PC-3 (cell line): ENCODE results near the gene MLLT3. TPM values are rescaled to one million over a fixed set of nuclear protein-coding genes. Genes with fewer than 3 reads are reported as not detected.

Experiments used
- ATAC-seq: fragments of 200-7000 bp; cut with Tn5 transposase; 2 replicates; pipeline ENCODE4 v1.9.1; 2020; ENCODE audit warnings: mild to moderate bottlenecking, moderate library complexity
- BruUV-seq: library from RNA; stranded (reverse); fragments of 400-500 nt; replicated peaks from 2 replicates; lab custom pipeline; 2021; lab: Mats Ljungman, UMichigan
- CTCF ChIA-PET: fragments of 300-600 bp; sonication (Branson Sonifier 250); formaldehyde crosslinking; loops from one replicate; lab custom pipeline; 2022; ENCODE audit warnings: antibody characterized with exemption; lab: Charles Lee
- POLR2A ChIA-PET: fragments of 300-600 bp; sonication (Branson Sonifier 250); formaldehyde crosslinking; loops from one replicate; lab custom pipeline; 2022; ENCODE audit warnings: antibody characterized with exemption; ENCODE audit not compliant: unreplicated experiment; lab: Charles Lee
- DNase-seq: peaks from one replicate; pipeline ENCODE4 v3.0.0-alpha.2; 2015
- H2AFZ ChIP-seq: fragments of 300-600 bp; sonication (generic); 2 replicates; pipeline ENCODE4 v1.6.0; 2016; ENCODE audit warnings: antibody characterized with exemption, low read length
- H3F3A ChIP-seq: fragments of 300-600 bp; sonication (generic); one replicate; pipeline ENCODE4 v1.6.0; 2017; ENCODE audit warnings: antibody characterized with exemption, low read length, control low read depth, mild to moderate bottlenecking; ENCODE audit not compliant: unreplicated experiment
- H3K27ac ChIP-seq: fragments of 300-600 bp; sonication (generic); 2 replicates; pipeline ENCODE4 v1.5.1; 2016; ENCODE audit warnings: mild to moderate bottlenecking, low read length
- H3K27me3 ChIP-seq: fragments of 300-600 bp; sonication (generic); 2 replicates; pipeline ENCODE4 v1.6.1; 2016; ENCODE audit warnings: low read length, mixed read lengths
- H3K36me3 ChIP-seq: fragments of 300-600 bp; sonication (generic); 2 replicates; pipeline ENCODE4 v1.6.1; 2016; ENCODE audit warnings: low read depth, mixed run types, low read length, mixed read lengths
- H3K4me1 ChIP-seq: fragments of 300-600 bp; sonication (generic); 2 replicates; pipeline ENCODE4 v1.5.1; 2016; ENCODE audit warnings: low read length; ENCODE audit not compliant: insufficient read depth
- H3K4me2 ChIP-seq: fragments of 300-600 bp; sonication (generic); 2 replicates; pipeline ENCODE4 v1.6.0; 2016; ENCODE audit warnings: low read length
- H3K4me3 ChIP-seq: fragments of 300-600 bp; sonication (generic); 2 replicates; pipeline ENCODE4 v1.5.1; 2016; ENCODE audit warnings: mild to moderate bottlenecking, low read length, mixed read lengths
- H3K79me2 ChIP-seq: fragments of 300-600 bp; sonication (generic); 2 replicates; pipeline ENCODE4 v1.6.1; 2017; ENCODE audit warnings: low read length, mixed read lengths
- H3K9ac ChIP-seq: fragments of 300-600 bp; sonication (generic); 2 replicates; pipeline ENCODE4 v1.6.0; 2016; ENCODE audit warnings: mild to moderate bottlenecking, low read length
- H3K9me2 ChIP-seq: fragments of 300-600 bp; sonication (generic); replicated peaks from 2 replicates; pipeline ENCODE4 v1.6.1; 2016; ENCODE audit warnings: mixed run types, low read length, mixed read lengths
- H3K9me3 ChIP-seq: fragments of 300-600 bp; sonication (generic); 2 replicates; pipeline ENCODE4 v1.6.1; 2016; ENCODE audit warnings: low read length, mixed read lengths
- H4K20me1 ChIP-seq: fragments of 300-600 bp; sonication (generic); 2 replicates; pipeline ENCODE4 v1.6.1; 2016; ENCODE audit warnings: low read length, mixed read lengths
- EZH2 ChIP-seq: fragments of 300-600 bp; sonication (generic); IDR thresholded peaks from one replicate; pipeline ENCODE4 v1.6.1; 2017; ENCODE audit warnings: antibody characterized with exemption, mild to moderate bottlenecking, low read length; ENCODE audit not compliant: unreplicated experiment
- EZH2phosphoT487 ChIP-seq: fragments of 300-600 bp; sonication (generic); IDR thresholded peaks from 2 replicates; pipeline ENCODE4 v1.6.1; 2018; ENCODE audit warnings: mild to moderate bottlenecking, antibody characterized with exemption, low read length, borderline replicate concordance
- intact Hi-C: fragments of 100-400 bp; cut with micrococcal nuclease; formaldehyde crosslinking; loops from 2 replicates; pipeline ENCODE4 v1.9.0; 2023
- total RNA-seq: library from RNA; depleted of rRNA; stranded (reverse); fragments of >200 nt; gene quantifications from 2 replicates; pipeline ENCODE4 v1.2.3, GENCODE V29; 2014
- TF ChIP-seq, protein P1 (sequence below): fragments of 300-600 bp; sonication (generic); conservative IDR thresholded peaks from 2 replicates; pipeline ENCODE4 v1.5.1; 2017; ENCODE audit warnings: antibody characterized with exemption, low read depth, mild to moderate bottlenecking, low read length

The MLLT3 gene
- total RNA-seq, 1 experiment from 2014 or later: 7.1 TPM

DNA sequence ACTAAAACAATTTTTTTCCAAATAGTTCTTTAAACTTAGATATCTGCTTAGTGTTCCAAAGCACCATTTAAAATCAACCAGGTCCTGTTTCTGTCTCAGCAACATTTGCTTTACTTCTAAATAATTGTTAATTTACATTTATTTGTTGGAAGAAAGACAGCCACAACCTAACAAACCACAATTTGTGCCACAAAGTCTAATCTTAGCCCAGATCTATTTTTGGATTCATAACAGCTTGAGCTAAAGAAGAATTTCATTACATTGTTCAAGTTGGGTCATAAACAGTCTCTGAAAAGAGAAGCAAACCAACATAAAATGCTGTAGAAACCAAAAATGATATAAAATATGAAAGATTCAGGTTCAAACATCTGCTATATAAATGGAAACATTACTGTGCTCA lies 24.4 kb downstream of the MLLT3 start:
- H3F3A ChIP-seq: no peaks in the 10 kb centered on the region
- no peaks in the 10 kb centered on the region for H3K9me2 ChIP-seq
- ChIA-PET POLR2A (interaction anchor here (0.6 kb wide), 1 partner anchor 153 kb away, joined by 4 read pairs; no protein-coding TSS in a partner anchor), CTCF (no interaction called here)
- H3K9ac ChIP-seq: no peak overlapping the region
- no peaks in the 10 kb centered on the region for H3K79me2 ChIP-seq
- no peak overlapping the region for H3K4me2 ChIP-seq
- TF ChIP-seq EZH2phosphoT487 (no peak), EZH2 (no peak)
- TF ChIP-seq, protein P1, sequence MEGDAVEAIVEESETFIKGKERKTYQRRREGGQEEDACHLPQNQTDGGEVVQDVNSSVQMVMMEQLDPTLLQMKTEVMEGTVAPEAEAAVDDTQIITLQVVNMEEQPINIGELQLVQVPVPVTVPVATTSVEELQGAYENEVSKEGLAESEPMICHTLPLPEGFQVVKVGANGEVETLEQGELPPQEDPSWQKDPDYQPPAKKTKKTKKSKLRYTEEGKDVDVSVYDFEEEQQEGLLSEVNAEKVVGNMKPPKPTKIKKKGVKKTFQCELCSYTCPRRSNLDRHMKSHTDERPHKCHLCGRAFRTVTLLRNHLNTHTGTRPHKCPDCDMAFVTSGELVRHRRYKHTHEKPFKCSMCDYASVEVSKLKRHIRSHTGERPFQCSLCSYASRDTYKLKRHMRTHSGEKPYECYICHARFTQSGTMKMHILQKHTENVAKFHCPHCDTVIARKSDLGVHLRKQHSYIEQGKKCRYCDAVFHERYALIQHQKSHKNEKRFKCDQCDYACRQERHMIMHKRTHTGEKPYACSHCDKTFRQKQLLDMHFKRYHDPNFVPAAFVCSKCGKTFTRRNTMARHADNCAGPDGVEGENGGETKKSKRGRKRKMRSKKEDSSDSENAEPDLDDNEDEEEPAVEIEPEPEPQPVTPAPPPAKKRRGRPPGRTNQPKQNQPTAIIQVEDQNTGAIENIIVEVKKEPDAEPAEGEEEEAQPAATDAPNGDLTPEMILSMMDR: no peak
- H3K4me3 ChIP-seq: no peak overlapping the region
- H3K36me3 ChIP-seq: no peaks in the 10 kb centered on the region
- H2AFZ ChIP-seq: no peak overlapping the region
- H3K9me3 ChIP-seq: no peaks in the 10 kb centered on the region
- ATAC-seq (no peak), DNase-seq (no peak)
- intact Hi-C loops: no loop called here
- no peaks in the 10 kb centered on the region for H3K27me3 ChIP-seq
- H3K27ac ChIP-seq: no peak overlapping the region
- peaks cover 9% of the 10 kb centered on the region; the same call in 1 of the 2 replicates for H3K4me1 ChIP-seq
- no TSS peak for BruUV-seq
- no peaks in the 10 kb centered on the region for H4K20me1 ChIP-seq

GRCh38 chr9:20594608-20595007 lies 27.7 kb downstream of the MLLT3 start:
- ATAC-seq (no peak), DNase-seq (no peak)
- H3K9me2 ChIP-seq: no peaks in the 10 kb centered on the region
- intact Hi-C loops: no loop called here
- H3K27ac ChIP-seq: no peak overlapping the region
- no peak overlapping the region for H3K4me3 ChIP-seq
- CTCF ChIA-PET: no interaction called here
- POLR2A ChIA-PET: no interaction called here
- peaks cover 13% of the 10 kb centered on the region; the same call in 1 of the 2 replicates for H3K4me1 ChIP-seq
- no peak overlapping the region for H3K9ac ChIP-seq
- no peak overlapping the region for H2AFZ ChIP-seq
- H3K36me3 ChIP-seq: no peaks in the 10 kb centered on the region
- no peaks in the 10 kb centered on the region for H4K20me1 ChIP-seq
- BruUV-seq: no TSS peak
- no peaks in the 10 kb centered on the region for H3K27me3 ChIP-seq
- H3K4me2 ChIP-seq: no peak overlapping the region
- TF ChIP-seq, protein P1: no peak
- no peak for TF ChIP-seq EZH2phosphoT487
- H3F3A ChIP-seq: no peaks in the 10 kb centered on the region
- H3K9me3 ChIP-seq: no peaks in the 10 kb centered on the region
- no peaks in the 10 kb centered on the region for H3K79me2 ChIP-seq

GRCh38 chr9:20593537-20593936 lies 28.8 kb downstream of the MLLT3 start:
- POLR2A ChIA-PET: no interaction called here

More at GRCh38 chr9:20593537-20593936, 28.8 kb downstream of the MLLT3 start:
- Histone ChIP-seq H3K9ac (no peak overlapping the region), H3K79me2 (no peaks in the 10 kb centered on the region), H2AFZ (no peak overlapping the region), H3K27ac (no peak overlapping the region), H3K36me3 (no peaks in the 10 kb centered on the region), H3K9me3 (no peaks in the 10 kb centered on the region), H3K4me2 (no peak overlapping the region), H3K27me3 (no peaks in the 10 kb centered on the region), H3K4me3 (no peak overlapping the region), H3F3A (no peaks in the 10 kb centered on the region), H4K20me1 (no peaks in the 10 kb centered on the region), H3K4me1 (peaks cover 13% of the 10 kb centered on the region; the same call in 1 of the 2 replicates), H3K9me2 (no peaks in the 10 kb centered on the region)
- TF ChIP-seq EZH2: no peak
- TF ChIP-seq EZH2phosphoT487: no peak
- TF ChIP-seq, protein P1: no peak
- DNase-seq (no peak), ATAC-seq (no peak)
- CTCF ChIA-PET: no interaction called here
- no TSS peak for BruUV-seq
- intact Hi-C loops: no loop called here
